Camera-type eye (tissue), 1 donor: ENCODE measurements around the gene TXNDC12. TPM values are rescaled to one million over a fixed set of nuclear protein-coding genes. Genes with fewer than 3 reads are reported as not detected.

Experiments used
- total RNA-seq: library from RNA; depleted of rRNA; stranded (reverse); fragments of >200 nt; gene quantifications from one replicate; pipeline ENCODE4 v1.2.3, GENCODE V29; 2014

The TXNDC12 gene
- total RNA-seq: 25.7 TPM

DNA sequence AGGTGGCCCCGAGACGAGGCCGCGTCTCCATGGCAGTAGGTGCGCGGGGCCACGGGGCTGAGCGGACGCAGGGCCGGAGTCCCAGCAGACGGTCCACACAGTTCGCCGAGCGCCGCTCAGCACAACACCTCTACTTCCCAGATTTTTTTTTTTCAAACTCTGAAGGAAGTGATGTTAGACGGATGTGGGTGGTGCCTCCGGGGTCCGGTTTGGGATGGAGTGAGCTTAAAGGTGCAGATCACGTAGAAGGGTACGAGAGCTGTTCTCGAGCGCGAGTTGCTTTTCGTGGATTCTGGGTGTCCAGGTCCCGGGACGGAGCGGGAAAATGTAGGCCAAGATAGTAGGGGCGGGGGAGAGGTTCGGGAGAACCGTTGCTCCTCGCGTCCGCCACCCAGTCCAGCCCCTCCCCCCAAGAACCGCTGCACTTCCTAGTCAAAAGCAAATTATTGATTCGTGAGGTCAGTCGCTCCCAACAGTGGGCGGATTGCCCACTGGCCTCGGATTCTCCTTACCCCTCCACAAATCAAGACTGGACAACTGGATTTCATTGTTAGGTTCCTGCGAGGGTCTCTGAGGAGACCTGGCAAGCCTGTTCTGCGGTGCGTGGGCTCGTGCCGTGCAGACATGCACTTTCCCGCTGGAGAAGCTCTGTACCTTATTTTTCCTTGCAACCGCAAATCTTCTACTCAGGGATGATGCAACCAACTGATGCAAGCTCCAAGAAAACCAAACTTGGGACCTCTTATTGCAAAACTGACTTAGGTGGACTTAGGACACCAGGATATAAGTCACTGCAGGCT, at the start of gene TXNDC12:
Gene TXNDC12 (minus strand): TSS at position 126 of the 800 bp plus-strand sequence. CDS start 95 bp downstream, at position 31.

GRCh38 chr1:52056163-52056936, 1.4 kb upstream of the TXNDC12 start, which contains the start of gene BTF3L4:
BTF3L4 (plus strand) TSS chr1:52056295; CDS start chr1:52059848, 3,553 bp downstream.

DNA sequence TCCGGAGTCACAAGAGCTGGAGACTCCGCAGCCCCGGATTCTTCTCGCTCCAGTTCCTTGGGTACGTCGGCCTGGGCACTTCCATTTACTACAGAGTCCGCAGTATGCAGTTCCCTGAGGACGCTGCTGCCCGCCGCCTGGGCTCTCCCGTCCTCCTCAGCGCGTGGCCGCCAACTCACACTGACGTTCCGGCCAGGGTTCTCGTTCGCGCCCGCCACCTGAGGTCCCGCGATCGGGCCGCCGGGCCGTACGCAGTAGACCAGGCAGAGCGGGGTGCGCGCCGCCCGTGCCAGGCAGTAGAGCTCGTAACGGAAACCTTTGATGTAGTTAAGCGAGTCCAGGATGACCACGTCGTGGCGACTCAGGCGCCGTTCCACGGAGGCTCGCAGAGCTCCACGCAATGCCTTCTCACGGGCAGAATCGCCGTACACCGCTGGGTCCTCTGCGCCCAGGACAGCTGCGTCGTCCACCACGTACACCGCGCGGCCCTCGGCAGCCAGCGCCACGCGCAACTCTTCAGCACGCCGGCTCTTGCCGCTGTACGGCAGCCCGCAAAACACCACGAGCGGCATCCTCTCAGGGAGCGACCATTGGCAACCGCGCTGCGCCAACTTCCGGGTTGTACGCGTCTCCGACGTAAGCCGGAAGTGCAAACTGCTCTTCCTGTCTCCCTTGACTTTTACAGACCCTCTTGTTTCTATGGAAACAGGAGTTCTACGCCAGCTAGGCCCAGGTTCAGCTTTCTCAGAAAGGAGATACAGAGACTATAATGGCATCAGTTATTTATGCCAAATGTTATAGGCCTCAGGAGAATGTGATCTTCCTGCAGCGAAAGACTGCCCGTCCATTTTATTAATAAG, 21.6 kb downstream of the TXNDC12 start, which contains the start of gene KTI12:
Gene KTI12 (minus strand): TSS at position 621 of the 860 bp plus-strand sequence. CDS start 49 bp downstream, at position 572.

DNA sequence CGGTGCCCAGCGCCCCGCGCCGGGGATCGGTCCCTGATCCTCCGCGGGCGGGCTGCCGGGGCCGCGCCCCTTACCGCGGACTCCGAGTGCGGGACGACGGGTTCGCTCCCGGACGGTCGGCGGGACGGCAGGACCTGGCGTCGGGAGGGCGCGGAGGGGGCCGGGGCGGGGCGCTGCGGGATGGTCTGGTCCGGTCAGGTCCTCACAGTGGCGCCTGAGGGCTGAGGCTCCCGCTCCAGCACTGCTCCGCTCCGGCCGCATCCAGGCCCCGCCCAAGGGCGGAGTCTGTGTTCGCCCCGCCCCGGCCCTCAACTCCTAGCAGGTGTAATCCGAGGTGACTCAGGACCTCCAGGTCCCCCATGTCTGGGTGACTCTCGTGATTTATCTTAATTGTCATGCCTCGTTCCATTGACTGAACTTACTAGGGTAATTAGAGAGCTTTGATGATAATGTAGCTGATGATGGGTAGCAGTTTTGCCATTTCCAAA, 64.5 kb downstream of the TXNDC12 start, which contains the start of gene RAB3B:
Gene RAB3B (minus strand): TSS at position 223 of the 488 bp plus-strand sequence. CDS start 13,583 bp downstream, outside the sequence.

Other genes starting within 250 kb of the TXNDC12 start
- 97.5 TPM for gene NRDC, start 176.5 kb downstream of the TXNDC12 start, total RNA-seq
- gene RAB3B, start 64.5 kb downstream of the TXNDC12 start, total RNA-seq: 12.0 TPM
- 10.9 TPM for gene KTI12, start 21.4 kb downstream of the TXNDC12 start, total RNA-seq
- gene BTF3L4, start 1.1 kb upstream of the TXNDC12 start, total RNA-seq: 80.2 TPM
- 76.0 TPM for gene ZFYVE9, start 86.9 kb upstream of the TXNDC12 start, total RNA-seq